Raji (cell line): ENCODE results near the gene MMP28.

Source experiments
- POLR2A ChIP-seq: IDR thresholded peaks from 2 replicates; pipeline ENCODE4 v1.6.1; 2011; ENCODE audit warnings: low read depth, low read length, control low read depth; ENCODE audit not compliant: insufficient read depth

The MMP28 gene

GRCh38 chr17:35730400-35731005 lies 64.9 kb downstream of the MMP28 start:
- TF ChIP-seq POLR2A: no peak

GRCh38 chr17:35729405-35729833 lies 66.0 kb downstream of the MMP28 start:
- no peak for TF ChIP-seq POLR2A

- TF ChIP-seq POLR2A: no peak
Observed at GRCh38 chr17:35728551-35728950, 66.9 kb downstream of the MMP28 start.

GRCh38 chr17:35727635-35728034 lies 67.8 kb downstream of the MMP28 start:
- no peak for TF ChIP-seq POLR2A

- no peak for TF ChIP-seq POLR2A
Observed at GRCh38 chr17:35726953-35727460, 68.4 kb downstream of the MMP28 start.

DNA sequence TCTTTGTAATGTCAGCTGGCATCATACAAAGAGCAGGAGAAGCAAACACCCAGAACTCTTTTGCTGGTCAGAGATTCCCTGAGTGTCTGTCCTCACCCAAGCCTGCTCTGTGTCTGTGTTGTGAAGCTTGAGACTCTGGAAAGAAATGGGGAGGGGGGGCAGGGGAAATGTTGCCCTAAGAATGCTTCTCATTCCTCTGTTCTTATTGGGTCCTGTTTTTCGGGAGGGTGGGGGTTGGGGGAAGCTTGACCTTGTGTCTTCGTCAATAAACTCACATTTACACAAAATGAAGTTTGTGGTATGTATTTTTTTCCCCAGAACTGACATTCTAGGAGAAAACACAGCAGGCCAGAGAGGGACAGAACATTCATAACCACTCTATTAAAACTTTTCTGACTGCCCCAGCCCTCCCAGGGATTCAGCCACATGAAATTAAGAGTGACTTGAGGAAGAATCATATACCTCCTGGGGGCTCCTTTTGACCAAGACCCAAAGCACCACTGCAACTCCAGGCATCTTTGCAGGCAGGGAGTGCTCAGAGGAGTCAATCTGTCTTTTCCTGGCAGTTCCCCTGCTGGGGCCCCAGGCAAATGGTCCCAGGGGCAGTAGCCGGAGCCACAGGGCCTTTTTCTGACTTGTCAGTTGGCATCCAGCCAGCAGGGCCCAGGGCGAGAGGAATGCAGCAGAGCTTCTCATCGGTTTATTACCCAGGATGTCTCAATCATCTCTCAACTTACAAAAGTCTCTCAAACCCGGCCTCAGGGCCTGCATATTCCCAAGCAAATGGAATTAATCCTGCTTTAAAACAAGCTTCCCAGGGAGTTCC lies 69.1 kb downstream of the MMP28 start:
- TF ChIP-seq POLR2A: no peak

DNA sequence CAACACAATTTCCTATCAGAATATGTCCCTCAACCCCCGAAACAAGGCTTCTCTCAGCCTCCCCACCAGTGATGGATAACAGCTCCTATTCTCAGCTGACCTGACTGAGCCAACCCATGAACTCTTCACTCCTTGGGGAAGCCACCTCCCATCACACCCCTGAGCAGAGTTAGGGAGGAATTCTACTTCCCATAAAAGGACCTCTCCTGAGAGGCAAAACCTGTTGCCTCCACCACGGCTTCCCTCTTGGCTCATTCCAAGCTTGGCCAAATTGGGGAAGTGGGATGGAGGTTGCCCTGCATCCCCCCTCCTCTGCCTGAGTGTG lies 69.7 kb downstream of the MMP28 start:
- TF ChIP-seq POLR2A: no peak

- TF ChIP-seq POLR2A: no peak
Observed at GRCh38 chr17:35725058-35725457, 70.4 kb downstream of the MMP28 start.

DNA sequence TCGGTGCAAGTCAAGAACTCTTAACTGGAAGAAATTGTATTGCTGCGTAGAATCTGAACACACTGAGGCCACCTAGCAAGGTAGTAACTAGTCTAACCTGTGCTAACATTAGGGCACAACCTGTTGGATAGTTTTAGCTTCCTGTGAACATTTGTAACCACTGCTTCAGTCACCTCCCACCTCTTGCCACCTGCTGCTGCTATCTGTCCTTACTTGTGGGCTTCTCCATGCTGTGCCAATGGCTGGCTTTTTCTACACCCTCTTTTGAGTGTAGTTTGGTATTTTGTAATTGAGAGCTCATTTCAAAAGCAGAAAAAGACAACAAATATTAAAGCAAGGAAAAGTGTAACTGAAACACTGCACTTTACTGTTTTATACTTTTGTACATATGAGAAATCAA lies 71.7 kb downstream of the MMP28 start:
- no peak for TF ChIP-seq POLR2A

GRCh38 chr17:35717475-35717874 lies 78.0 kb downstream of the MMP28 start:
- no peak for TF ChIP-seq POLR2A

DNA sequence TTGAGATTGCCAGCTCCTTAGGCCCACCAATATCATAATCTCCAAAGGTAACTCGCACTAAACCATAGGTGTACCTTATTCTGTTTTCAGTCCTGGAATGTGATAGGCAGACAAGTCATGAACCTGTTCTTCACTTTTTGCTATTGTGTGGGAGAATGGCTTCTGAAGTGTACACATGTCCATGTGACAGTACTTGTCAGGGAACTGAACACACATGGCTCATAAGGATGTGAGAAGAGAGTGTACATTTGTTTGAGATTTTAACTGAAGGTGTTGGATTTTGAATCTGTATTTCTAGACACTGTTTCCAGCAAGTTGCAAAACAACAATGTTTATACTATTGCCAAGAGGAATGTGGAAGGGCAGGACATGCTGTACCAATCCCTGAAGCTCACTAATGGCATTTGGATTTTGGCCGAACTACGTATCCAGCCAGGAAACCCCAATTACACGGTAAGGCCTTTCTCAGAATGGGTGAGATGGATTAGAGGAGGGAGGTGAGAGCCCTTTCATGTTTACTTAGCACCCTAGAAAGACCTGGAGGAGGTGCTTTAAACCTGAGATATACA lies 78.5 kb downstream of the MMP28 start:
- no peak for TF ChIP-seq POLR2A

GRCh38 chr17:35716173-35716572 lies 79.3 kb downstream of the MMP28 start:
- no peak for TF ChIP-seq POLR2A
